Chondrocyte (in vitro differentiated cells): ENCODE data around the gene SYT15. TPM values are rescaled to one million over a fixed set of nuclear protein-coding genes. Genes with fewer than 3 reads are reported as not detected.
A peak's percentile ranks its signal among the peaks of the same experiment; 100 is the strongest.

ENCODE experiments used
- DNase-seq: peaks from one replicate; pipeline ENCODE4 v3.0.0; 2021; ENCODE audit warnings: mixed read lengths, low spot score
- H3K27ac Mint-ChIP-seq: one replicate; pipeline ENCODE4 v1.8.0; 2021; ENCODE audit warnings: mild to moderate bottlenecking, moderate library complexity, mixed read lengths; ENCODE audit not compliant: unreplicated experiment
- H3K27me3 Mint-ChIP-seq: 2 replicates; pipeline ENCODE4 v1.8.0; 2021; ENCODE audit warnings: low read depth, mixed read lengths
- H3K36me3 Mint-ChIP-seq: 2 replicates; pipeline ENCODE4 v1.8.0; 2021; ENCODE audit warnings: low read depth, mixed read lengths
- H3K4me1 Mint-ChIP-seq: 2 replicates; pipeline ENCODE4 v1.8.0; 2021; ENCODE audit warnings: low read depth, mild to moderate bottlenecking, mixed read lengths
- H3K4me3 Mint-ChIP-seq: one replicate; pipeline ENCODE4 v1.8.0; 2021; ENCODE audit warnings: mild to moderate bottlenecking, moderate library complexity, mixed read lengths; ENCODE audit not compliant: unreplicated experiment
- H3K9me3 Mint-ChIP-seq: 2 replicates; pipeline ENCODE4 v1.8.0; 2021; ENCODE audit warnings: low read depth, mixed read lengths
- CTCF ChIP-seq: fragments of 200-600 bp; sonication (generic); IDR thresholded peaks from 2 replicates; pipeline ENCODE4 v1.5.0; 2021; ENCODE audit warnings: antibody characterized with exemption, mild to moderate bottlenecking, moderate library complexity
- total RNA-seq: library from RNA; stranded (reverse); gene quantifications from 3 replicates; pipeline ENCODE4 v1.2.1, GENCODE V29; 2021

Gene SYT15
- total RNA-seq, 1 donor from 2014 or later: 14.5 TPM

DNA sequence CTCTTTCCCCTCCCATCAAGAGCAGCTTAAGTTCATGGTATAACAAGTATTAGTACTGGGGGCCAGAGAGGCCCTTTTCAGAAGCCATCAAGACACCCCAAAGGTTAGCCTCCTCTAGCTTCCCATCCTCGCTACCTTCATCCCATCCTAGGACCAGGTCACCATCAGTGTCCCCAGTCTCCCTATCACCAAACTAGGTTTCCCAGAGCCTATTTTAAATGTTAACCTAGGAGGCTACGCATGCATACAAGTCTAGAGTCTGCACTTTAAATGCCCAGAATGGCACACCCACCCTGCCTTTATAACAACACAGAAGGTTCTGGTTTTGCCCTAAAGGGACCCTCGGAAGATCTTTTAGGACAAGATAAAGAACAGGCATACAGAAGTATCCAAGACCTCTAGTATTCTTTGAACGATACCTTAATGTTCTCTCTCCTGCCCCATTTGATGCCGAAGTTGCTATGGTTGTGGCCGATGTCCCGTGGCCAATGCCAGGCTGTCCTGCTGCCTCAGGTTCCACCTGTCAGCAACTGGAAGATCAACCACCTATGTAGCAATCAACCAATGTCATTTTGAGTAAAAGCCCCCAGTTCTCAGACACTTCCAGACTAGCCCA lies 24.7 kb upstream of the SYT15 start:
- Mint-ChIP-seq H3K27me3 (peaks cover 9% of the 10 kb centered on the region), H3K4me3 (no peak overlapping the region), H3K9me3 (no peaks in the 10 kb centered on the region), H3K36me3 (no peaks in the 10 kb centered on the region), H3K4me1 (peaks cover 10% of the 10 kb centered on the region), H3K27ac (no peak overlapping the region)
- no peak for TF ChIP-seq CTCF
- DNase-seq: no peak

GRCh38 chr10:46555366-46555712 lies 23.6 kb upstream of the SYT15 start:
- Mint-ChIP-seq H3K4me3 (peak overlapping the region; percentile 72), H3K4me1 (peaks cover 10% of the 10 kb centered on the region), H3K9me3 (no peaks in the 10 kb centered on the region), H3K27me3 (peaks cover 9% of the 10 kb centered on the region), H3K27ac (no peak overlapping the region), H3K36me3 (no peaks in the 10 kb centered on the region)
- TF ChIP-seq CTCF: no peak
- no peak for DNase-seq

GRCh38 chr10:46555713-46556514 lies 23.0 kb upstream of the SYT15 start:
- Mint-ChIP-seq H3K4me1 (peaks cover 10% of the 10 kb centered on the region), H3K4me3 (peak overlapping the region; percentile 72), H3K9me3 (no peaks in the 10 kb centered on the region), H3K27me3 (peaks cover 9% of the 10 kb centered on the region), H3K36me3 (no peaks in the 10 kb centered on the region), H3K27ac (peak overlapping the region; percentile 7)
- peak; percentile 96 for DNase-seq
- TF ChIP-seq CTCF: no peak

GRCh38 chr10:46556515-46557318 lies 22.2 kb upstream of the SYT15 start, which contains the start of gene GPRIN2:
Gene GPRIN2 (minus strand): TSS chr10:46556658. CDS start chr10:46550736, 5,922 bp downstream.
- no peaks in the 10 kb centered on the region for H3K36me3 Mint-ChIP-seq
- peaks cover 10% of the 10 kb centered on the region for H3K4me1 Mint-ChIP-seq
- H3K27ac Mint-ChIP-seq: peak within 1 kb of the TSS; percentile 50
- peak; percentile 96 for DNase-seq
- TF ChIP-seq CTCF: no peak
- no peaks in the 10 kb centered on the region for H3K9me3 Mint-ChIP-seq
- H3K4me3 Mint-ChIP-seq: peak within 1 kb of the TSS; percentile 76
- peaks cover 9% of the 10 kb centered on the region for H3K27me3 Mint-ChIP-seq
